Activated CD8-positive, alpha-beta memory T cell treated with anti-CD3 and anti-CD28 coated beads for 24 hours (primary cell): Measurements from ENCODE around the gene TMEM269.
A peak's percentile ranks its signal among the peaks of the same experiment; 100 is the strongest.

Experiments
- DNase-seq: peaks from one replicate; pipeline ENCODE4 v3.0.0-alpha.2; 2020

Gene TMEM269

GRCh38 chr1:42825036-42825851, 40.5 kb downstream of the TMEM269 start:
- no peak for DNase-seq

DNA sequence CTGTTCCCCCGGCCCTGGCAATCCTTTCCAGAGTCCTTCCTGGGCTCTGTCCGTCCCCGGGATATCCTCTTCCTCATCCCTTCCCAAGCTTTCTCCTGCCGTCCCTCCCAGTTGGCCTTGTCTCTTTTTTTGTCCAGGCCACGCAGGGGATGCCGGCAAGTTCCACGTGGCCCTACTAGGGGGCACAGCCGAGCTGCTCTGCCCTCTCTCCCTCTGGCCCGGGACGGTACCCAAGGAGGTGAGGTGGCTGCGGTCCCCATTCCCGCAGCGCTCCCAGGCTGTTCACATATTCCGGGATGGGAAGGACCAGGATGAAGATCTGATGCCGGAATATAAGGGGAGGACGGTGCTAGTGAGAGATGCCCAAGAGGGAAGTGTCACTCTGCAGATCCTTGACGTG, 45.8 kb downstream of the TMEM269 start:
- DNase-seq = no peak

DNA sequence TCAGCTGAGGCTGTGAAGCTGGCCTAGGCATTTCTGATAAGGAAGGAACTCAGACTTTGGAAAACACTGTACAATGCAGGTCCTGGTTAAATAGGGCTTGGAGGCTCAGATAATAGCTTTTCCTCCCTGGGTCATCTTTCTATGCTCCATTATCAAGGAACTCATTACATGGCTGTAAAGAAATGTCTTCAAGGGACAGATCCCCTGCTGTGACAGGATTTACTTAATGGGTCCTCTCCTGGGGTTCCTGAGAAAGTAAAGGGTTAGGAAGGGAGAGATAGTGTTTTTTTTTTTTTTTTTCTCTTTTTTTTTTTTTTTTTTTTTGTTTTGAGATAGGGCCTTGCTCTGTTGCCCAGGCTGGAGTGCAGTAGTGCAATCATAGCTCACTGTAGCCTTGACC, 46.5 kb downstream of the TMEM269 start:
- DNase-seq = no peak

- no peak for DNase-seq
Observed at GRCh38 chr1:42832641-42833240, 48.0 kb downstream of the TMEM269 start.

- DNase-seq = no peak
Observed at GRCh38 chr1:42833981-42834380, 49.2 kb downstream of the TMEM269 start.

DNA sequence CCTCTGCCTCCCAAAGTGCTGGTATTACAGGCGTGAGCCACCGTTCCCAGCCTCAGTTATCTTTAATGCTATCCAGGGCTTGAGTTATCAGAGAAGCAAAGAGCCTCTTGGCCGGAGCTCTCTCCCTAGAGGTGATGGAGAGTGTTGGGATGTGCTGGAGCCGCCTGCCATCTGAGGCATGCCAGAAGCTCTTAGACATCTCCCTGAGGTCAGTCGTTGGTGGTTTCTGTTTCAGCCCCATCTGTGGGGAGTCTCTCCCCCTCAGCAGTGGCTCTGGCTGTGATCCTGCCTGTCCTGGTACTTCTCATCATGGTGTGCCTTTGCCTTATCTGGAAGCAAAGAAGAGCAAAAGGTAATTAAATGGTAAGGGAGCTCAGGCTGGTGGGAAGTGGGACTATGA, 50.0 kb downstream of the TMEM269 start:
- DNase-seq = no peak

GRCh38 chr1:42835422-42835821, 50.6 kb downstream of the TMEM269 start:
- DNase-seq = no peak

- DNase-seq = no peak
Observed at GRCh38 chr1:42837709-42838108, 52.9 kb downstream of the TMEM269 start.

DNA sequence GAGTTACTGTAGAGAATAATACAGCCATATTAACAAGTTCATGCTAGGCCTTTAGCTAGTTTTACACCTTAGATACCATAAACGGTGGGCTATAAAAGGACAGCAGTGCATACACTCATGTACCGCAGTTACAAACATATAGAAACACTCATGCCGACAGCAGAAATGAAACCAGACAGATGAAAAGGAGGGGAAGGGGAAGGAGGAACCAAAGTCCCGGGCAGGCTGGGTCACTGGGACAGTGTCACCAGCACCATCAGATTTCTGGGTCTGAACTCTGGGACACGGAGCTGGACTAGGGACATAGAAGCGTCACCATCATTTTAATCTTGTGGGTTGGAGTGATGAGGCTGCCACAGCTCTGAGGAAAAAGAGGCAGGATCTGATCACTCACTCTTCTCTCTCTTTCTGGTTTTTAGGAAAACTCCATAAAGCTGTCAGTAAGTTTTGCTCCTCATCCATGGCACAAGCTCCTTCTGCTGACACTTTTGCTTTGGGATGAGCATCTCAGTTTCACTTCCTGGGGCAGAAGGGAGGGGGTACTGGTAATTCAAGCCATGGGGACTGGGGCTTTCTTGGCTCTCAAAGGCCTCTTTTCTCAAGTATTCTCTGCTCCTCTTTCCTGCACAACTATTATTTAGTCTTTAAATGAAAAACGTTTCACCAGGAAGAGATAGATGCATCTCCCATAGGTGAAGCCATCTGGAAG, 53.8 kb downstream of the TMEM269 start:
- DNase-seq = no peak

GRCh38 chr1:42841010-42841409, 56.2 kb downstream of the TMEM269 start:
- DNase-seq = no peak

DNA sequence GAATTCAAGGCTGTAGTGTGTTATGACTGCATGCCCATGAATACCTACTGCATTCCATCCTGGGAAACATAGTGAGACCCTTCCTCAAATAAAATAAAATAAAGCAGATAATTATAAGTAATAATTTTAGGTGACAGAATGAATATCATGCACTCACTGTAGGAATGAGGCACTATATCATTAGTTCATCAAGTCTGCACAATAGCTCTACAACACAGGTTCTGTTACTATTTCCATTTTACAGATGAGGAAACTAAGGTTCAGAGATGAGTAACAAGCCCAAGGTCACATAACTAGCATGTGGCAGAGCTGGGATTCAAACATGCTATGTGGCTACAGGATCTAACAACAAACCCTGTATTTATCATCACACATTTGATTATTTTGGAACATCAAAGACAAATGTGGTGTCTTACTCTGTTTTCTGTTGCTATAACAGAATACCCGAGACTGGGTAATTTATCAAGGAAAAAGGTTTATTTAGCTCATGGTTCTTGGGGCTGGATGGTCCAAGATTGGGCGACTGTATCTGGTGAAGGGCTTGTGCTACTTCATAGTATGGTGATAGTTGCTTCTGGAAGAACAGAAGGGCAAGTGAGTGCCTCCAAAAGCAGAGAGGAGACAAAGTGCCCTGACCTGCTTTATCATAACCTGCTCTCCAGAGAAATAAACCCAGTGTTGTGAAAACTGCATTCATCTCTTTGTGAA, 56.8 kb downstream of the TMEM269 start:
- DNase-seq = no peak

DNA sequence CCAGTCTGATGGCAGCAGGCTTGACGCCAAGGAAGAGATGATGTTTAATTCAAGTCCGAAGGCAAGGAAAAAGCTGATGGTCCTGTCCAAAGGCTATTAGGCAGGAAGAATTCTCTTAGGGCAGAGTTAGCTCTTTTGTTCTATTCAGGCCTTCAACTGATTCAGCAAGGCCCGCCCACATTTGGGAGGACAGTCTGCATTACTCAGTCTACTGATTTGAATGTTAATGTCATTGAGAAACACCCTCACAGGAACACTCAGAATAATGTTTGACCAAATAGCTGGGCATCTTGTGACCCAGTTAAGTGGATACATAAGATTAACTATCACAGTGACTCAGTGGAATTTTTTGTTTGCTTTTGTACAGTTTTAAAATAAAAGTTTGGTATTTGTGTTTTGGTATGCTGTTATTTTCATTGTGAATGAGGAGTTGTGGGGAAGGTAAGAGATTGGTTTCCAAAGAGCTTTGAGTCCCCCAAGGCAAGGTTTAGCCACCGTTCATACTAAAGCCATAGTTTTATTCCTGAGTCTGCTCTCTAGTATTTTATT, 59.9 kb downstream of the TMEM269 start:
- no peak for DNase-seq

GRCh38 chr1:42845193-42845592, 60.4 kb downstream of the TMEM269 start:
- DNase-seq = no peak

GRCh38 chr1:42845866-42846256, 61.1 kb downstream of the TMEM269 start:
- DNase-seq = no peak

DNA sequence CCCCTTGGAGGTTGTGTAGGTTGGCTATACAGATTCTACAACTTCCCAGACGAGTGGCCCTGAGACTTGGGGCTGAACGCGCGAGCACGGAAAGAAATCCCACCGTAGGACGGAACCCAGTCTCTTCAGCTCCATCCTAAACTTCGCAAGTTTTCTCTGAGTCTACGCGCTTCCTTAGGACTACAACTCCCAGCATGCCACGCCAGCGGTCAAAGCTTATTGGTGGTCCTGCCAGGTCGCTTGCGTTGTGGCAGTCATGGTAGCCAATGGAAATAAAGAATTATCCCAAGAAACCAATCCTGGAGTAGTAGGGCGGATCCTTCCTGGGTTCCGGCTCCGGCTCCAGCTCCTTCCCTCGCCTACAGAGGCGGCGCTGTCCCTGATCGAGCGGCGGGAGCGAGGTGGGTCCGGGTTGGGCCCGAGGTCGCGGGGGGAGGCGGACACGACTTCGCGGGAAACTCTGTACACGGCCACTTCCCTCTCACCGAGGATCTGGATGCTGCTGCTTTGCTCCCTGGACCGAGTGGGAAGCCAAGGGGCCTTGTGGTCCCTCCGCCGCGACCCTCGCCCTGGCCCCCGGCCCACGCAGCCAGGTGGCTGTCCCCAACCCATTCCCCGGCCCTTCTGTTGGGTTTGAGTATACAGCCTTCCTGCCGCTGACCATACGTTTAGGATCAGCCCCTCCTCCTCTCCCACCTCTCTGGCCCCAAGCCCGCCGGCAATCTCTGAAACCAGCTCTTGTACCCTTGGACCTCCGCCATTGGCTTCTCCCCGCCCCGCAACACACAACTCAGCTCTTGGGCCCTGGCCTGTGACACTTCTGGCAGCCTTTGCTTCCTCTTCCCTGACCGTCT, 61.7 kb downstream of the TMEM269 start, which contains the start of gene ZNF691:
ZNF691 (plus strand) TSS at position 357 of the 854 bp plus-strand sequence. CDS start 3,046 bp downstream, outside the sequence.
- peak; percentile 88 for DNase-seq

DNA sequence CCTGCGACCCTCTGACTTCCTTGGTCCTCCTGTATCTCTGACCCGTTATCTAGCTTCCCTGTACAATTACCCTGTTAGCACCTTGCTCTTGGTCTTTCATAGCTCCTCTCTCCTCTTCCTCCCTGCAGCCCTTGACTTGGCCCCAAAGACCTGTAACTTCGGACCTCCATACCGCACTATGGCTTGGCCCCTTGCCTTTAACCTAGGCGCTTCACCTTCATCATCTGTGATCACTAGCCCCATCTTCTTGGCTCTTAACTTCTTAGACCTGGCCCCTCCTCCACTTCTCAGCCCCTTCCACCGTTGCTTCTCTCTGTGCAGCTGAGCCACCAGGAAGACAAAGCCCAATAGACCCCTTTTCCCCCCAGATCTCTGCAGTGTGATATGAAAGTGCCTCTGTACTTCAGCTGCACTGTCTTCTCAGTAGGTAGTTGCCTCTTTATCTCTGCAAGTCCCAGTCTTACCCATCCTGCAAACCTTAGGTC, 62.4 kb downstream of the TMEM269 start:
- no peak for DNase-seq

- DNase-seq = no peak
Observed at GRCh38 chr1:42847721-42848460, 63.1 kb downstream of the TMEM269 start.

GRCh38 chr1:42848823-42849537, 64.2 kb downstream of the TMEM269 start:
- DNase-seq = no peak

- no peak for DNase-seq
Observed at GRCh38 chr1:42849944-42850343, 65.2 kb downstream of the TMEM269 start.
